Hepatocyte (in vitro differentiated cells): ENCODE measurements around the gene P3H3. TPM values are rescaled to one million over a fixed set of nuclear protein-coding genes. Genes with fewer than 3 reads are reported as not detected.

Source experiments
- DNase-seq: peaks from one replicate; pipeline ENCODE4 v3.0.0-alpha.2; 2016; ENCODE audit warnings: low spot score
- H2AFZ ChIP-seq: fragments of 200-600 bp; sonication (generic); 2 replicates; pipeline ENCODE4 v1.6.0; 2016; ENCODE audit warnings: antibody characterized with exemption, mild to moderate bottlenecking
- H3K27ac ChIP-seq: fragments of 200-600 bp; sonication (generic); 2 replicates; pipeline ENCODE4 v1.5.1; 2016; ENCODE audit warnings: mild to moderate bottlenecking
- H3K27me3 ChIP-seq: fragments of 200-600 bp; sonication (generic); 2 replicates; pipeline ENCODE4 v1.6.1; 2016
- H3K36me3 ChIP-seq: fragments of 200-600 bp; sonication (generic); replicated peaks from 2 replicates; pipeline ENCODE4 v1.5.1; 2016; ENCODE audit warnings: low read depth; ENCODE audit not compliant: insufficient read depth
- H3K4me1 ChIP-seq: fragments of 200-600 bp; sonication (generic); 2 replicates; pipeline ENCODE4 v1.5.1; 2016; ENCODE audit warnings: mild to moderate bottlenecking, moderate library complexity; ENCODE audit not compliant: insufficient read depth
- H3K4me2 ChIP-seq: fragments of 200-600 bp; sonication (generic); 2 replicates; pipeline ENCODE4 v1.6.0; 2016
- H3K4me3 ChIP-seq: fragments of 200-600 bp; sonication (generic); 2 replicates; pipeline ENCODE4 v1.5.1; 2016; ENCODE audit warnings: mild to moderate bottlenecking
- H3K79me2 ChIP-seq: fragments of 200-600 bp; sonication (generic); 2 replicates; pipeline ENCODE4 v1.6.0; 2017; ENCODE audit warnings: mild to moderate bottlenecking
- H3K9me2 ChIP-seq: fragments of 200-600 bp; sonication (generic); replicated peaks from 2 replicates; pipeline ENCODE4 v1.6.0; 2017; ENCODE audit warnings: mild to moderate bottlenecking; ENCODE audit not compliant: insufficient read depth
- H3K9me3 ChIP-seq: fragments of 200-600 bp; sonication (generic); 2 replicates; pipeline ENCODE4 v1.5.1; 2016; ENCODE audit warnings: low read depth, mild to moderate bottlenecking
- H4K20me1 ChIP-seq: fragments of 200-600 bp; sonication (generic); 2 replicates; pipeline ENCODE4 v1.6.0; 2016; ENCODE audit warnings: mild to moderate bottlenecking; ENCODE audit not compliant: insufficient read depth, poor library complexity, severe bottlenecking
- CTCF ChIP-seq: fragments of 200-600 bp; sonication (generic); IDR thresholded peaks from 2 replicates; pipeline ENCODE4 v1.5.1; 2016; ENCODE audit warnings: antibody characterized with exemption, mild to moderate bottlenecking; ENCODE audit not compliant: poor library complexity
- EZH2 ChIP-seq: fragments of 200-600 bp; sonication (generic); IDR thresholded peaks from 2 replicates; pipeline ENCODE4 v1.6.1; 2016; ENCODE audit warnings: antibody characterized with exemption, mild to moderate bottlenecking, borderline replicate concordance
- EZH2phosphoT487 ChIP-seq: fragments of 200-600 bp; sonication (generic); IDR thresholded peaks from one replicate; pipeline ENCODE4 v1.6.1; 2018; ENCODE audit warnings: antibody characterized with exemption, mild to moderate bottlenecking, low read depth, moderate library complexity; ENCODE audit not compliant: unreplicated experiment, severe bottlenecking
- WGBS: methylation state at CpG from one replicate; pipeline ENCODE4 v1.1.6; 2016; ENCODE audit warnings: low lambda C conversion rate; ENCODE audit errors: missing lambda C conversion rate; 5-methylcytosine and 5-hydroxymethylcytosine counted together
- polyA plus RNA-seq: library from polyadenylated mRNA; unstranded; fragments of >200 nt; fragmentation: Nextera tagmentation; extraction: Ambion mirVana; gene quantifications from 2 replicates; pipeline ENCODE4 v1.2.1, GENCODE V29; 2016
- total RNA-seq: library from RNA; depleted of rRNA; stranded (reverse); fragments of >200 nt; gene quantifications from 2 replicates; pipeline ENCODE4 v1.2.3, GENCODE V29; 2014

P3H3 gene
- total and polyA plus RNA-seq, 2 experiments from 2014 or later = 38.1 to 38.6 TPM

- Histone ChIP-seq H3K4me3 (no peak overlapping the region), H3K9me2 (no peaks in the 10 kb centered on the region), H3K79me2 (no peaks in the 10 kb centered on the region), H3K4me2 (no peak overlapping the region), H2AFZ (no peak overlapping the region), H3K27me3 (no peaks in the 10 kb centered on the region), H3K36me3 (no peaks in the 10 kb centered on the region), H3K27ac (no peak overlapping the region), H3K4me1 (peaks cover 8% of the 10 kb centered on the region), H4K20me1 (no peaks in the 10 kb centered on the region), H3K9me3 (no peaks in the 10 kb centered on the region)
- no peak for DNase-seq
- 77% methylated on average over 2 of the region's 2 CpGs for WGBS
- TF ChIP-seq EZH2 = no peak
- TF ChIP-seq EZH2phosphoT487 = no peak
- TF ChIP-seq CTCF = no peak
Observed at GRCh38 chr12:6795088-6795487, 33.1 kb upstream of the P3H3 start.

GRCh38 chr12:6796576-6796975 is 31.6 kb upstream of the P3H3 start:
- H3K36me3 ChIP-seq = no peaks in the 10 kb centered on the region
- WGBS = 85% methylated on average over 4 of the region's 4 CpGs

DNA sequence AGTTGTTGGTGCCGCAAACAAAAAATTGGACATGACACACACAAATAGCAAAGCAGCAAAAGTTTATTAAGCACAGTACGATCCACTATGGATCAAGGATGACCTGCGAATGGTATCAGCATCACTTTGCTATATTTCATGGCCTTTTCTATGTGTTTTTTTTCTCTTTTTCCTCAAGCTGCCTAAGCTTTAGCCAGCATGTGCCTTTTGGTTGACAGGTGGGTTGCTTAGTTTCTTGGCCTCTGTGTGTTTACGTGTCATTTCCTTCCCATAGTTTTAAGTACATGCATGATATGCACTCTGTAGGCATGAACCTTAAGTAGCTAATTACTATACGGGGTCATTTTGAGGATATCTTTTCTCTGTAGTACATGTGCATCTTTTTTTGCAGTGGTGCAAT is 29.1 kb upstream of the P3H3 start:
- H3K4me1 ChIP-seq = no peaks in the 10 kb centered on the region
- TF ChIP-seq EZH2 (no peak), CTCF (no peak), EZH2phosphoT487 (no peak)
- DNase-seq = no peak
- WGBS = 97% methylated on average over 5 of the region's 5 CpGs
- no peaks in the 10 kb centered on the region for H3K27me3 ChIP-seq
- H3K4me2 ChIP-seq = no peak overlapping the region
- no peak overlapping the region for H2AFZ ChIP-seq
- H3K9me3 ChIP-seq = no peaks in the 10 kb centered on the region
- H4K20me1 ChIP-seq = no peaks in the 10 kb centered on the region
- H3K4me3 ChIP-seq = no peak overlapping the region
- no peaks in the 10 kb centered on the region for H3K79me2 ChIP-seq
- H3K27ac ChIP-seq = no peak overlapping the region
- H3K36me3 ChIP-seq = no peaks in the 10 kb centered on the region
- H3K9me2 ChIP-seq = no peaks in the 10 kb centered on the region

More at GRCh38 chr12:6796576-6796975, 31.6 kb upstream of the P3H3 start:
- TF ChIP-seq EZH2 (no peak), CTCF (no peak), EZH2phosphoT487 (no peak)
- Histone ChIP-seq H3K4me3 (no peak overlapping the region), H3K27ac (peak overlapping the region; percentile 40), H3K27me3 (no peaks in the 10 kb centered on the region), H3K4me2 (no peak overlapping the region), H3K9me3 (no peaks in the 10 kb centered on the region), H3K79me2 (no peaks in the 10 kb centered on the region), H3K9me2 (no peaks in the 10 kb centered on the region), H2AFZ (no peak overlapping the region), H3K4me1 (peaks cover 8% of the 10 kb centered on the region), H4K20me1 (no peaks in the 10 kb centered on the region)
- no peak for DNase-seq

DNA sequence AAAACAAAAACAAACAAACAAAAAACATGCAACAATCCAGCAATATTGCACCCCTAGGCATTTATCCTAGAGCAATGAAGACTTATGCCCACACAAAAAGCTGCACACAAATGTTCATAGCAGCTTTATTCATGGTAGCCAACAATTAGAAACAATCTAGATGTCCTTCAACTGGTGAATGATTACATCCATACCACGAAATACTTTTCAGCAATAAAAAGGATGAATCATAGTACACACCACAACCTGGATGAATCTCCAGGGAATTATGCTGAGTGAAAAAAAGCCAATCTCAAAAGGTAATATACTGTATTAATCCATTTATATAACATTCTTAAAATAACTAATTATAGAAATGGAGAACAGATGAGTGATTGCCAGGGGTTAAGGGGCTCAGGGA is 21.0 kb upstream of the P3H3 start:
- Histone ChIP-seq H4K20me1 (no peaks in the 10 kb centered on the region), H3K9me3 (no peaks in the 10 kb centered on the region), H3K4me3 (no peak overlapping the region), H3K36me3 (no peaks in the 10 kb centered on the region), H3K27ac (no peak overlapping the region), H2AFZ (no peak overlapping the region), H3K27me3 (no peaks in the 10 kb centered on the region), H3K4me1 (no peaks in the 10 kb centered on the region), H3K79me2 (no peaks in the 10 kb centered on the region), H3K9me2 (no peaks in the 10 kb centered on the region), H3K4me2 (no peak overlapping the region)
- TF ChIP-seq EZH2 (no peak), EZH2phosphoT487 (no peak), CTCF (no peak)
- WGBS = 73% methylated on average over 1 of the region's 1 CpG
- no peak for DNase-seq
